Breast epithelium (tissue), 4 donors: Measurements from ENCODE around the gene SHC3. TPM values are rescaled to one million over a fixed set of nuclear protein-coding genes. Genes with fewer than 3 reads are reported as not detected.

Source experiments
- DNase-seq, 2 donors: peaks; one replicate each; pipeline ENCODE4 v3.0.0-alpha.2; 2019; ENCODE audit warnings: low spot score in 2 of 2
- H3K27ac ChIP-seq, 2 donors: fragments of 200-600 bp; sonication (generic) in 1 of 2; one replicate each; pipeline ENCODE4 v1.5.1; 2016 to 2019; ENCODE audit warnings: mild to moderate bottlenecking in 1 of 2
- H3K27me3 ChIP-seq, 2 donors: fragments of 200-600 bp; sonication (generic) in 1 of 2; one replicate each; pipeline versions ENCODE4 v1.5.1 to v1.6.0; 2017 to 2019; ENCODE audit warnings: control low read depth in 1 of 2, mild to moderate bottlenecking in 1 of 2
- H3K36me3 ChIP-seq: fragments of 200-600 bp; one replicate; pipeline ENCODE4 v1.5.1; 2019
- H3K4me1 ChIP-seq, 2 donors: fragments of 200-600 bp; sonication (generic); one replicate each; pipeline ENCODE4 v1.5.1; 2016 to 2019; ENCODE audit warnings: control low read depth in 1 of 2
- H3K4me3 ChIP-seq, 3 donors: fragments of 200-600 bp; sonication (generic); 1 replicate in 2 of 3; 2 replicates in 1 of 3; pipeline ENCODE4 v1.5.1; 2016 to 2019; ENCODE audit warnings: mild to moderate bottlenecking in 3 of 3, moderate library complexity in 2 of 3
- H3K9me3 ChIP-seq, 2 donors: fragments of 200-600 bp; sonication (generic) in 1 of 2; one replicate each; pipeline ENCODE4 v1.5.1; 2016 to 2019; ENCODE audit warnings: control low read depth in 1 of 2
- POLR2A ChIP-seq: fragments of 450-650 bp; IDR thresholded peaks from one replicate; pipeline ENCODE4 v1.6.1; 2016; ENCODE audit warnings: antibody characterized with exemption, mild to moderate bottlenecking, moderate library complexity
- POLR2AphosphoS5 ChIP-seq, 3 donors: sonication (generic); formaldehyde crosslinking; IDR thresholded peaks; one replicate each; pipeline ENCODE4 v1.6.1; 2017; ENCODE audit warnings: antibody characterized with exemption in 3 of 3
- intact Hi-C: fragments of 100-400 bp; cut with DNase I; formaldehyde crosslinking; loops from one replicate; pipeline ENCODE4 v1.15.1; 2023; ENCODE audit warnings: low total_unique reads
- total RNA-seq, 3 donors: library from RNA; depleted of rRNA; stranded (reverse); fragments of >200 nt; gene quantifications; one replicate each; pipeline ENCODE4 v1.1.0, GENCODE V29; 2016
- TF ChIP-seq, protein P1 (sequence below), 3 donors: fragments of 450-650 bp; IDR thresholded peaks; one replicate each; pipeline ENCODE4 v1.5.1; 2016 to 2017; ENCODE audit warnings: antibody characterized with exemption in 3 of 3, mild to moderate bottlenecking in 3 of 3, moderate library complexity in 3 of 3

Gene SHC3
- total RNA-seq, 3 donors from 2014 or later: 1.0 to 6.7 (median 2.3) TPM

GRCh38 chr9:89223396-89223977, 44.9 kb upstream of the SHC3 start:
- intact Hi-C loops: no loop called here
- no peak for TF ChIP-seq POLR2AphosphoS5 (IDR thresholded peaks at IDR 0.05)
- TF ChIP-seq, protein P1, sequence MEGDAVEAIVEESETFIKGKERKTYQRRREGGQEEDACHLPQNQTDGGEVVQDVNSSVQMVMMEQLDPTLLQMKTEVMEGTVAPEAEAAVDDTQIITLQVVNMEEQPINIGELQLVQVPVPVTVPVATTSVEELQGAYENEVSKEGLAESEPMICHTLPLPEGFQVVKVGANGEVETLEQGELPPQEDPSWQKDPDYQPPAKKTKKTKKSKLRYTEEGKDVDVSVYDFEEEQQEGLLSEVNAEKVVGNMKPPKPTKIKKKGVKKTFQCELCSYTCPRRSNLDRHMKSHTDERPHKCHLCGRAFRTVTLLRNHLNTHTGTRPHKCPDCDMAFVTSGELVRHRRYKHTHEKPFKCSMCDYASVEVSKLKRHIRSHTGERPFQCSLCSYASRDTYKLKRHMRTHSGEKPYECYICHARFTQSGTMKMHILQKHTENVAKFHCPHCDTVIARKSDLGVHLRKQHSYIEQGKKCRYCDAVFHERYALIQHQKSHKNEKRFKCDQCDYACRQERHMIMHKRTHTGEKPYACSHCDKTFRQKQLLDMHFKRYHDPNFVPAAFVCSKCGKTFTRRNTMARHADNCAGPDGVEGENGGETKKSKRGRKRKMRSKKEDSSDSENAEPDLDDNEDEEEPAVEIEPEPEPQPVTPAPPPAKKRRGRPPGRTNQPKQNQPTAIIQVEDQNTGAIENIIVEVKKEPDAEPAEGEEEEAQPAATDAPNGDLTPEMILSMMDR (IDR thresholded peaks at IDR 0.05): no peak
- Histone ChIP-seq H3K9me3 (no peaks in the 10 kb centered on the region), H3K36me3 (no peaks in the 10 kb centered on the region), H3K27ac (no peak overlapping the region), H3K27me3 (no peaks in the 10 kb centered on the region), H3K4me3 (no peak overlapping the region), H3K4me1 (no peaks in the 10 kb centered on the region)
- DNase-seq: no peak

GRCh38 chr9:89219637-89220036, 41.0 kb upstream of the SHC3 start:
- TF ChIP-seq POLR2A: no peak
- TF ChIP-seq POLR2AphosphoS5 (IDR thresholded peaks at IDR 0.05): no peak
- TF ChIP-seq, protein P1 (IDR thresholded peaks at IDR 0.05): no peak
- no peak overlapping the region for H3K27ac ChIP-seq
- no peaks in the 10 kb centered on the region for H3K36me3 ChIP-seq
- intact Hi-C loops: no loop called here
- H3K27me3 ChIP-seq: no peaks in the 10 kb centered on the region
- H3K4me3 ChIP-seq: no peak overlapping the region
- no peak for DNase-seq
- H3K4me1 ChIP-seq: no peaks in the 10 kb centered on the region
- no peaks in the 10 kb centered on the region for H3K9me3 ChIP-seq

GRCh38 chr9:89218040-89218928, 39.7 kb upstream of the SHC3 start:
- TF ChIP-seq, protein P1 (IDR thresholded peaks at IDR 0.05): no peak
- TF ChIP-seq POLR2AphosphoS5 (IDR thresholded peaks at IDR 0.05) (no peak), POLR2A (no peak)
- Histone ChIP-seq H3K27ac (peak overlapping the region in 1 of 2 donors; percentile 7), H3K27me3 (no peaks in the 10 kb centered on the region), H3K9me3 (no peaks in the 10 kb centered on the region), H3K4me1 (no peaks in the 10 kb centered on the region), H3K4me3 (no peak overlapping the region), H3K36me3 (no peaks in the 10 kb centered on the region)
- no peak for DNase-seq
- intact Hi-C loops: no loop called here

- TF ChIP-seq POLR2A: no peak
- TF ChIP-seq POLR2AphosphoS5 (IDR thresholded peaks at IDR 0.05): no peak
- TF ChIP-seq, protein P1 (IDR thresholded peaks at IDR 0.05): no peak
- Histone ChIP-seq H3K27ac (no peak overlapping the region), H3K4me1 (no peaks in the 10 kb centered on the region), H3K27me3 (no peaks in the 10 kb centered on the region), H3K4me3 (no peak overlapping the region), H3K9me3 (no peaks in the 10 kb centered on the region), H3K36me3 (no peaks in the 10 kb centered on the region)
- no peak for DNase-seq
- intact Hi-C loops: no loop called here
Observed at GRCh38 chr9:89215342-89215741, 36.7 kb upstream of the SHC3 start.

DNA sequence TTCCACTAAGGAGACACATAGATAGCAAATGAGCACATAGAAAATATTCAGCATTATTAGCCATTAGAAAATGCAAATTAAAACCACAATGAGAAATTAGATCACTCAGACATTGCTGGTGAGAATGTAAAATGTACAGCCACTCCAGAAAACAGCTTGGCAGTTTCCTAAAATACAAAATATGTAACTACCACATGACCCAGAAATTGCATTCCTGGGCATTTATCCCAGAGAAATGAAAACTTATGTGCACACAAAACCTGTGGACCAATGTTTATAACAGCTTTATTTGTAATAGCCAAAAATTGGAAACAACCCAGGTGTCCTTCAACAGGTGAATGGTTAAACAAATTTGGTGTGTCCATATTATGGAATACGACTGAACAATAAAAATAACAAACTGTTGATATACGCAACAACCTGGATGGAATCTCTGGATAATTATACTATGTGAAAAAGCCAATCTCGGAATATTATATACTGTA, 34.8 kb upstream of the SHC3 start:
- no peak for DNase-seq
- Histone ChIP-seq H3K4me3 (no peak overlapping the region), H3K27me3 (no peaks in the 10 kb centered on the region), H3K36me3 (no peaks in the 10 kb centered on the region), H3K9me3 (no peaks in the 10 kb centered on the region), H3K27ac (no peak overlapping the region), H3K4me1 (no peaks in the 10 kb centered on the region)
- intact Hi-C loops: no loop called here
- TF ChIP-seq POLR2A: no peak
- TF ChIP-seq POLR2AphosphoS5 (IDR thresholded peaks at IDR 0.05): no peak
- TF ChIP-seq, protein P1 (IDR thresholded peaks at IDR 0.05): no peak
